SK-N-SH (cell line): Measurements from ENCODE around the gene GGTLC2. TPM values are rescaled to one million over a fixed set of nuclear protein-coding genes. Genes with fewer than 3 reads are reported as not detected.

Experiments used
- CTCF ChIA-PET: fragments of 300-600, 350-600 bp; formaldehyde crosslinking; extraction: SDS; loops from one replicate; lab custom pipeline; 2021; lab: Yijun Ruan, JAX
- POLR2A ChIA-PET: fragments of 350-600 bp; sonication (Branson Sonifier 250); formaldehyde crosslinking; extraction: SDS; loops from one replicate; lab custom pipeline; 2020; ENCODE audit warnings: antibody characterized with exemption, inconsistent platforms; lab: Yijun Ruan, JAX
- DNase-seq: peaks from one replicate; pipeline ENCODE4 v3.0.0; 2012
- H2AFZ ChIP-seq: fragments of 200-600 bp; sonication (generic); 2 replicates; pipeline ENCODE4 v1.8.1; 2016; ENCODE audit warnings: antibody characterized with exemption, mild to moderate bottlenecking, low read depth
- H3F3A ChIP-seq: fragments of 200-600 bp; sonication (generic); replicated peaks from 2 replicates; pipeline ENCODE3; 2016; ENCODE audit warnings: antibody characterized with exemption, mild to moderate bottlenecking; ENCODE audit not compliant: insufficient read depth
- H3K27ac ChIP-seq, 2 experiments: fragments of 200-500 bp in 1 of 2; fragments of 200-600 bp in 1 of 2; sonication (Bioruptor generic) in 1 of 2; sonication (generic), shearing (Covaris generic) in 1 of 2; 2 replicates each; pipeline versions ENCODE4 v1.5.1 to v1.6.1; 2014 to 2016; ENCODE audit warnings: low read depth in 2 of 2, inconsistent platforms in 1 of 2, low read length in 1 of 2, mild to moderate bottlenecking in 1 of 2, mixed read lengths in 1 of 2
- H3K27me3 ChIP-seq: fragments of 200-600 bp; sonication (generic), shearing (Covaris generic); 2 replicates; pipeline ENCODE4 v1.6.1; 2016; ENCODE audit warnings: mixed run types; ENCODE audit not compliant: insufficient read depth
- H3K36me3 ChIP-seq, 2 experiments: fragments of 200-500 bp in 1 of 2; fragments of 200-600 bp in 1 of 2; sonication (Bioruptor generic) in 1 of 2; sonication (generic) in 1 of 2; replicated peaks in 1 of 2; 2 replicates each; pipeline versions ENCODE3 to v1.5.1; 2014 to 2016; ENCODE audit warnings: low read length in 1 of 2, mild to moderate bottlenecking in 1 of 2; ENCODE audit not compliant: insufficient read depth in 2 of 2, control insufficient read depth in 1 of 2
- H3K4me1 ChIP-seq, 2 experiments: fragments of 200-500 bp in 1 of 2; fragments of 200-600 bp in 1 of 2; sonication (Bioruptor generic) in 1 of 2; sonication (generic), shearing (Covaris generic) in 1 of 2; 2 replicates each; pipeline versions ENCODE4 v1.5.1 to v1.6.1; 2014 to 2016; ENCODE audit warnings: low read depth in 1 of 2, low read length in 1 of 2, mixed run types in 1 of 2; ENCODE audit not compliant: insufficient read depth in 2 of 2, control insufficient read depth in 1 of 2
- H3K4me2 ChIP-seq: fragments of 200-600 bp; sonication (generic), shearing (Covaris generic); 2 replicates; pipeline ENCODE4 v1.6.1; 2017; ENCODE audit warnings: mixed run types
- H3K4me3 ChIP-seq, 2 experiments: fragments of 200-500 bp in 1 of 2; fragments of 200-600 bp in 1 of 2; sonication (Bioruptor generic) in 1 of 2; sonication (generic), shearing (Covaris generic) in 1 of 2; 2 replicates each; pipeline versions ENCODE4 v1.5.1 to v1.8.1; 2014 to 2016; ENCODE audit warnings: low read depth in 2 of 2, inconsistent platforms in 1 of 2, low read length in 1 of 2, mild to moderate bottlenecking in 1 of 2, mixed read lengths in 1 of 2, moderate library complexity in 1 of 2
- H3K79me2 ChIP-seq: fragments of 200-600 bp; sonication (generic); 2 replicates; pipeline ENCODE4 v1.8.1; 2017; ENCODE audit warnings: mild to moderate bottlenecking; ENCODE audit not compliant: insufficient read depth
- H3K9ac ChIP-seq: fragments of 200-600 bp; sonication (generic); 2 replicates; pipeline ENCODE4 v1.6.1; 2017; ENCODE audit warnings: mixed run types
- H3K9me2 ChIP-seq: fragments of 200-600 bp; sonication (generic); 2 replicates; pipeline ENCODE4 v1.6.1; 2017; ENCODE audit warnings: mixed run types
- H3K9me3 ChIP-seq: fragments of 200-600 bp; sonication (generic); 2 replicates; pipeline ENCODE4 v1.6.1; 2017; ENCODE audit warnings: mixed run types, mild to moderate bottlenecking, moderate library complexity
- H4K20me1 ChIP-seq: fragments of 200-600 bp; sonication (generic); 2 replicates; pipeline ENCODE4 v1.6.1; 2017; ENCODE audit warnings: mild to moderate bottlenecking, mixed run types; ENCODE audit not compliant: insufficient read depth
- CHD2 ChIP-seq: fragments of 150-350 bp; IDR thresholded peaks from 2 replicates; pipeline ENCODE4 v1.6.1; 2018; ENCODE audit warnings: low read length; ENCODE audit not compliant: partially characterized antibody
- CTCF ChIP-seq: fragments of 200-600 bp; sonication (generic); IDR thresholded peaks from 2 replicates; pipeline ENCODE4 v1.6.1; 2017; ENCODE audit warnings: antibody characterized with exemption, mild to moderate bottlenecking, moderate library complexity
- EZH2phosphoT487 ChIP-seq: fragments of 200-600 bp; sonication (generic); IDR thresholded peaks from 2 replicates; pipeline ENCODE4 v1.6.1; 2017; ENCODE audit warnings: low read depth, mixed run types, mild to moderate bottlenecking, antibody characterized with exemption, moderate library complexity, borderline replicate concordance
- FOXJ3 ChIP-seq: sonication (generic); formaldehyde crosslinking; IDR thresholded peaks from 2 replicates; pipeline ENCODE4 v1.5.1; 2020; ENCODE audit warnings: mild to moderate bottlenecking, missing genetic modification reagents
- GABPA ChIP-seq: IDR thresholded peaks from 2 replicates; pipeline ENCODE4 v1.4.0; 2012; ENCODE audit warnings: low read depth, mild to moderate bottlenecking
- GATA2 ChIP-seq: sonication (generic); formaldehyde crosslinking; IDR thresholded peaks from 2 replicates; pipeline ENCODE4 v1.5.0; 2020; ENCODE audit warnings: mild to moderate bottlenecking, missing genetic modification reagents
- IRF3 ChIP-seq: fragments of 150-350 bp; IDR thresholded peaks from 2 replicates; pipeline ENCODE4 v1.6.1; 2016; ENCODE audit warnings: mild to moderate bottlenecking, low read depth, low read length
- MAX ChIP-seq: IDR thresholded peaks from 2 replicates; pipeline ENCODE4 v1.4.0; 2012; ENCODE audit warnings: low read depth
- MXI1 ChIP-seq: IDR thresholded peaks from 2 replicates; pipeline ENCODE4 v1.6.1; 2012; ENCODE audit warnings: mild to moderate bottlenecking, low read depth, low read length, improper control_type of control experiment
- NRF1 ChIP-seq: IDR thresholded peaks from 2 replicates; pipeline ENCODE4 v1.6.1; 2012; ENCODE audit warnings: low read depth, mild to moderate bottlenecking, low read length
- PBX3 ChIP-seq: IDR thresholded peaks from 2 replicates; pipeline ENCODE4; 2012
- RAD21 ChIP-seq: IDR thresholded peaks from 2 replicates; pipeline ENCODE4 v1.6.1; 2012; ENCODE audit warnings: mild to moderate bottlenecking, low read length
- RCOR1 ChIP-seq: fragments of 150-350 bp; IDR thresholded peaks from 2 replicates; pipeline ENCODE4 v1.6.1; 2017; ENCODE audit warnings: antibody characterized with exemption, low read length
- REST ChIP-seq: IDR thresholded peaks from 2 replicates; pipeline ENCODE4 v1.6.1; 2012; ENCODE audit warnings: mild to moderate bottlenecking, low read depth, low read length, moderate library complexity
- RFX5 ChIP-seq: IDR thresholded peaks from 2 replicates; pipeline ENCODE4 v1.6.1; 2012; ENCODE audit warnings: mild to moderate bottlenecking, improper control_type of control experiment, low read length
- RXRA ChIP-seq: IDR thresholded peaks from 2 replicates; pipeline ENCODE4 v1.4.0; 2012; ENCODE audit warnings: low read depth, mild to moderate bottlenecking, borderline replicate concordance
- SIN3A ChIP-seq: IDR thresholded peaks from 2 replicates; pipeline ENCODE4 v1.6.1; 2012; ENCODE audit warnings: low read depth, mild to moderate bottlenecking, low read length, moderate library complexity, borderline replicate concordance
- SMC3 ChIP-seq: IDR thresholded peaks from 2 replicates; pipeline ENCODE4 v1.6.1; 2012; ENCODE audit warnings: low read depth, low read length, improper control_type of control experiment
- TCF12 ChIP-seq: IDR thresholded peaks from 2 replicates; pipeline ENCODE4 v1.4.0; 2012
- USF1 ChIP-seq: IDR thresholded peaks from 2 replicates; pipeline ENCODE4 v1.4.0; 2012; ENCODE audit warnings: low read depth, borderline replicate concordance
- WGBS: methylation state at CpG from one replicate; pipeline ENCODE4 v1.1.6; 2017; ENCODE audit warnings: low lambda C conversion rate; 5-methylcytosine and 5-hydroxymethylcytosine counted together
- polyA plus RNA-seq, 3 experiments: library from polyadenylated mRNA; depleted of rRNA; stranded (reverse); fragments of >200 nt; gene quantifications; 2 replicates each; pipeline ENCODE4 v1.2.3, GENCODE V29; 2012

GGTLC2 gene
- polyA plus RNA-seq, 1 of the 3 experiments (the other 2 are of a cell fraction), result not detected

- POLR2A ChIA-PET, result no interaction called here
- no peaks in the 10 kb centered on the region for H3K9me2 ChIP-seq
- DNase-seq, result no peak
- no peak overlapping the region for H3K4me2 ChIP-seq
- no peaks in the 10 kb centered on the region for H3K9me3 ChIP-seq
- H3K4me3 ChIP-seq, result no peak overlapping the region
- CTCF ChIA-PET, result interaction anchor here (1.0 kb wide), 1 partner anchor 37 kb away, joined by 4 read pairs; no protein-coding TSS in a partner anchor
- 26% methylated on average over 2 of the region's 2 CpGs for WGBS
- H3K27ac ChIP-seq, result no peak overlapping the region
- H3K36me3 ChIP-seq, result no peaks in the 10 kb centered on the region
- no peaks in the 10 kb centered on the region for H3K79me2 ChIP-seq
- no peaks in the 10 kb centered on the region for H3F3A ChIP-seq
- TF ChIP-seq TCF12 (no peak), CHD2 (no peak), MAX (no peak), RFX5 (no peak), CTCF (no peak), NRF1 (no peak), GATA2 (CRISPR knock-in tag) (no peak), REST (no peak)
- H3K9ac ChIP-seq, result no peak overlapping the region
- H3K27me3 ChIP-seq, result no peaks in the 10 kb centered on the region; the same call in 1 of the 2 replicates
- H3K4me1 ChIP-seq, result no peaks in the 10 kb centered on the region
- no peaks in the 10 kb centered on the region for H4K20me1 ChIP-seq
- H2AFZ ChIP-seq, result no peak overlapping the region
These were observed 29.2 kb downstream of the GGTLC2 start for GRCh38 chr22:22673628-22674027.

- Histone ChIP-seq H3K4me3 (no peak overlapping the region), H3F3A (no peaks in the 10 kb centered on the region), H3K4me2 (no peak overlapping the region), H3K36me3 (no peaks in the 10 kb centered on the region), H3K79me2 (no peaks in the 10 kb centered on the region), H3K27ac (no peak overlapping the region), H3K9me2 (no peaks in the 10 kb centered on the region), H3K4me1 (no peaks in the 10 kb centered on the region), H3K9ac (no peak overlapping the region), H3K27me3 (no peaks in the 10 kb centered on the region; the same call in 1 of the 2 replicates), H4K20me1 (no peaks in the 10 kb centered on the region), H2AFZ (no peak overlapping the region), H3K9me3 (no peaks in the 10 kb centered on the region)
- no peak for DNase-seq
- ChIA-PET POLR2A (no interaction called here), CTCF (no interaction called here)
- 50% methylated on average over 4 of the region's 4 CpGs for WGBS
- no peak for TF ChIP-seq RXRA
- no peak for TF ChIP-seq SMC3
- no peak for TF ChIP-seq EZH2phosphoT487
- TF ChIP-seq IRF3, result no peak
- no peak for TF ChIP-seq PBX3
- TF ChIP-seq GABPA, result no peak
- no peak for TF ChIP-seq SIN3A
- no peak for TF ChIP-seq USF1
- no peak for TF ChIP-seq MXI1
- TF ChIP-seq RAD21, result no peak
- no peak for TF ChIP-seq FOXJ3
- no peak for TF ChIP-seq MAX
- no peak for TF ChIP-seq RCOR1
These were observed 30.1 kb downstream of the GGTLC2 start for GRCh38 chr22:22674467-22674866.
